KMS-11 (cell line): ENCODE measurements around the gene SLC25A15.

Experiments used
- H2AFZ ChIP-seq: fragments of 200-600 bp; sonication (generic); 2 replicates; pipeline ENCODE4 v1.6.1; 2016; ENCODE audit warnings: antibody characterized with exemption, mixed run types, low read depth
- H3K27ac ChIP-seq: fragments of 200-600 bp; sonication (generic); 2 replicates; pipeline ENCODE4 v1.6.1; 2016; ENCODE audit warnings: mild to moderate bottlenecking, mixed run types
- H3K27me3 ChIP-seq: fragments of 200-600 bp; sonication (generic); 2 replicates; pipeline ENCODE4 v1.6.1; 2017; ENCODE audit warnings: mild to moderate bottlenecking, low read depth, mixed run types, moderate library complexity; ENCODE audit not compliant: insufficient read depth
- H3K36me3 ChIP-seq: fragments of 200-600 bp; sonication (generic); 2 replicates; pipeline ENCODE4 v1.6.1; 2017; ENCODE audit warnings: mild to moderate bottlenecking, mixed run types; ENCODE audit not compliant: insufficient read depth
- H3K4me1 ChIP-seq: fragments of 200-600 bp; sonication (generic); 2 replicates; pipeline ENCODE4 v1.6.1; 2016; ENCODE audit warnings: mild to moderate bottlenecking, low read depth, mixed run types; ENCODE audit not compliant: poor library complexity, severe bottlenecking
- H3K4me2 ChIP-seq: fragments of 200-600 bp; sonication (generic); 2 replicates; pipeline ENCODE4 v1.7.0; 2016; ENCODE audit warnings: mild to moderate bottlenecking, mixed run types
- H3K4me3 ChIP-seq: fragments of 200-600 bp; sonication (generic); IDR thresholded peaks from 2 replicates; pipeline ENCODE4 v1.6.1; 2017; ENCODE audit warnings: low read depth, low read length, mixed read lengths; ENCODE audit not compliant: insufficient read depth
- H3K79me2 ChIP-seq: fragments of 200-600 bp; sonication (generic); 2 replicates; pipeline ENCODE4 v1.6.1; 2016; ENCODE audit warnings: low read depth, mixed run types; ENCODE audit not compliant: insufficient read depth
- H3K9ac ChIP-seq: fragments of 200-600 bp; sonication (generic); 2 replicates; pipeline ENCODE4 v1.6.1; 2016; ENCODE audit warnings: mild to moderate bottlenecking, mixed run types
- H4K20me1 ChIP-seq: fragments of 200-600 bp; sonication (generic); 2 replicates; pipeline ENCODE4 v1.6.1; 2016; ENCODE audit warnings: mild to moderate bottlenecking, mixed run types; ENCODE audit not compliant: insufficient read depth
- CTCF ChIP-seq: fragments of 200-600 bp; sonication (generic); conservative IDR thresholded peaks from 2 replicates; pipeline ENCODE4 v1.6.1; 2017; ENCODE audit warnings: low read depth, mild to moderate bottlenecking, antibody characterized with exemption, low read length, moderate library complexity, mixed read lengths

Gene SLC25A15

GRCh38 chr13:40758811-40759210, 30.6 kb upstream of the SLC25A15 start:
- Histone ChIP-seq H3K36me3 (no peaks in the 10 kb centered on the region), H3K4me3 (no peak overlapping the region), H3K27ac (no peak overlapping the region), H3K4me1 (no peaks in the 10 kb centered on the region), H3K9ac (no peak overlapping the region), H2AFZ (no peak overlapping the region), H3K27me3 (no peaks in the 10 kb centered on the region), H3K79me2 (no peaks in the 10 kb centered on the region), H3K4me2 (no peak overlapping the region), H4K20me1 (no peaks in the 10 kb centered on the region)
- no peak for TF ChIP-seq CTCF

GRCh38 chr13:40762849-40763248, 26.6 kb upstream of the SLC25A15 start:
- Histone ChIP-seq H3K4me3 (no peak overlapping the region), H3K36me3 (no peaks in the 10 kb centered on the region), H3K4me2 (no peak overlapping the region), H3K9ac (no peak overlapping the region), H4K20me1 (no peaks in the 10 kb centered on the region), H3K4me1 (no peaks in the 10 kb centered on the region), H3K79me2 (no peaks in the 10 kb centered on the region), H3K27me3 (no peaks in the 10 kb centered on the region), H3K27ac (no peak overlapping the region), H2AFZ (no peak overlapping the region)
- TF ChIP-seq CTCF: no peak

GRCh38 chr13:40764587-40765403, 24.6 kb upstream of the SLC25A15 start:
- no peaks in the 10 kb centered on the region for H3K27me3 ChIP-seq
- H3K4me2 ChIP-seq: no peak overlapping the region
- no peak overlapping the region for H3K27ac ChIP-seq
- no peak for TF ChIP-seq CTCF
- H3K4me1 ChIP-seq: peaks cover under 1% of the 10 kb centered on the region
- no peaks in the 10 kb centered on the region for H3K36me3 ChIP-seq
- no peak overlapping the region for H3K4me3 ChIP-seq
- no peak overlapping the region for H3K9ac ChIP-seq
- H4K20me1 ChIP-seq: no peaks in the 10 kb centered on the region
- H3K79me2 ChIP-seq: no peaks in the 10 kb centered on the region
- no peak overlapping the region for H2AFZ ChIP-seq

GRCh38 chr13:40765602-40766001, 23.8 kb upstream of the SLC25A15 start:
- H3K27me3 ChIP-seq: no peaks in the 10 kb centered on the region
- H3K79me2 ChIP-seq: no peaks in the 10 kb centered on the region
- no peak overlapping the region for H3K27ac ChIP-seq
- no peak overlapping the region for H3K9ac ChIP-seq
- no peaks in the 10 kb centered on the region for H3K36me3 ChIP-seq
- H3K4me2 ChIP-seq: no peak overlapping the region
- no peak overlapping the region for H3K4me3 ChIP-seq
- H2AFZ ChIP-seq: no peak overlapping the region
- no peak for TF ChIP-seq CTCF
- peaks cover 7% of the 10 kb centered on the region for H3K4me1 ChIP-seq
- no peaks in the 10 kb centered on the region for H4K20me1 ChIP-seq
